GM10847 (cell line): ENCODE measurements around the gene CCL18.

Experiments
- POLR2A ChIP-seq: IDR thresholded peaks from 2 replicates; pipeline ENCODE4 v1.6.1; 2011; ENCODE audit not compliant: insufficient read length; ENCODE audit errors: extremely low read depth

Gene CCL18

DNA sequence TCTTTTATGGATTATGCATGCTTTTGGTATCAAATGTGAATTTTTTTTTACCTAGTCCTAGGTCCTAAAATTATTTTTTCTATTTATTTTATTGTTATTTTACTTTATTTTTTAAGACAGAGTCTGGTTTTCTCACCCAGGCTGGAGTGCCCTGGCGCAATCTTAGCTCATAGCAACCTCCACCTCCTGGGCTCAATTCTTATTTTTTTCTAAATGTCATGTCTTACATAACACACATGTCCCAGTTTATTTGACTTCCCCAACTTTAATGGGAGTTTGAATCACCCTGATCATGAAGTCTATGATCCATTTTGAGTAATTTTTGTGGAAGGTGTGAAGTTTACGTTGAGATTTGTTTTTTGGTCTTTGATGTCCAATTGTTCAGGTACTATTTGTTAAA lies 3.3 kb upstream of the CCL18 start:
- no peak for TF ChIP-seq POLR2A

- no peak for TF ChIP-seq POLR2A
Observed at GRCh38 chr17:36066365-36066985, 2.4 kb downstream of the CCL18 start.

- no peak for TF ChIP-seq POLR2A
Observed at GRCh38 chr17:36068524-36068923, 4.5 kb downstream of the CCL18 start.

DNA sequence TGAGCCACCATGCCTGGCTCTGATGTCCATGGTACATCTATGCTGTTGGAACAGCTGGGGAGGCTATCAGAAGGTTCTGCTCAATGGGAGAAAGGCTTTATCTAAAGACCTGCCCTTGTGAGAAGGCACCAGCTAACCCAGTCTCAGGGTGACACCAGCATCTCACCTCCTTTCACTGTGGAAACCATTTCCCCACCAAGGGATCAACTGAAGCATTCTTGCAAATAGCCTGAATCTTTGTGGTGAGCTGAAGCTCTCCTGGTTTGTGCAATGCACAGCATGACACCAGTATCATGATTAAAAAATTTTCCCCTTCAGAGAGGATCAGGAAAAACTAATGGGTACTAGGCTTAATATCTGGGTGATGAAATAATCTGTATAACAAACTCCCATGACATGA lies 5.1 kb downstream of the CCL18 start:
- no peak for TF ChIP-seq POLR2A

- no peak for TF ChIP-seq POLR2A
Observed at GRCh38 chr17:36070427-36070826, 6.4 kb downstream of the CCL18 start.

GRCh38 chr17:36071751-36072150 lies 7.7 kb downstream of the CCL18 start:
- no peak for TF ChIP-seq POLR2A

DNA sequence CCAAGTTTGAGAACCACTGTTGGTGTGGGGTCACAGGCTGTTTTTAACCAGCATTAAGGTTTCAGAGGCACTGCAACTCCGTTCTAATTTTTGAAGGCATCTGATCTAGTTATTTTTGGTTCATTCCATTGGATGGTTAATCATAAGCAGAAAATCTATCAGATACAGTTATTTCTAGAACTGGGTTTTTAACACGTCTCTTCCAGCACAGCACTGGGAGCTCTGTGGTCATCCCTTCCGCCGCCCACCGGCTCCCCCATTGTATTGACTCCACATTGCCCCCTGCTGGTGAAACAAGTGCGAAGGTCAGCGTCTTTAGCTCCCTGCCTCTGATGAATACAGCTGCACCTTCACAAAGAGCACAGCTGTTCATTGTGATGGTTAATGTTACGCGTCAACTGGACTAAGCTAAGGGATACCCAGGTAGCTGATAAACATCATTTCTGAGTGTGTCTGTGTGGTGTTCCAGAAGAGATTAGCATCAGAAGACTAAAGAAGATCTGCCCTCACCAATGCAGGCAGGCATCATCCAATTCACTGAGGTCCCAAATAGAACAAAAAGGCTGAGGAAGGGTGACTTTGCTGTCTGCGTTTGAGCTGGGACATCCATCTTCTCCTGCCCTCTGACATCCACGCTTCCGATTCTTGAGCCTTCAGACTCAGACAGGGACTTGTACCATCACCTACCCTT lies 8.5 kb downstream of the CCL18 start:
- TF ChIP-seq POLR2A: no peak

DNA sequence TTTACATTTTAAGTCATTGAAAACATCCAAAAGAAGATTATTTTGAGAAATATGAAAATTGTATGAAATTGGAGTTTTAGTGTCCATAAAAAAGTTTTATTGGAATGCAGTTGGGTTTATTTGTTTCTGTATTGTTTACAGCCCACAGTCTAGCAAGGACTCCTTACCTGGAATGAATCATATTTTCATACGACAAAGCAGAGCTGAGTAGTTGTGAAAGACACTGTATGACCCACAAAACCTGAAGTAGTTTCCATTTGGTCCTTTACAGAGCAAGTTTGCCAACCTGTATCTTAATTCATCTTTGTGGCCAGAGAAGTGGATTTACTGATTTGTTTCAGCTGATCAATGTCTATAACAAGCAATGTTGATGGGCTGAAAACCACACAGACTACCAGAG lies 10.3 kb downstream of the CCL18 start:
- TF ChIP-seq POLR2A: no peak

DNA sequence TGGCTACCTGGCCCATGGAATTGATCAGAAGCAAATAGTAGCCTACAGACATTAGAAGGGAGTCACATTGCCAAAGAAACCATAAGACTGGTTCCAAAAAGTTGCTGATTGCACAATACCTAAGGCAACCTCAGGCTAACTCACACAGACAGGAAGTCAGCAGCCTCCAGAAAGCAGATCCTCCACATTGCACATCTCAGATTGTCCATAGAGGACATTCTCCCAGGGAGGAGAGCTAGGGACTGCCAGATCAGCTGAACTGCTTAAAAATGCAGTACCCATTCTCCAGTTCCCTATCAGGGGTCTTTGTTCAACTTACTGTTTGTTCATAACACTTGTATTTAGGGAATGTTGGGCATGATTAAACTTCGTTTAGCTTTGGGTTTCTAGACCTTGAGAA lies 21.7 kb downstream of the CCL18 start:
- no peak for TF ChIP-seq POLR2A

DNA sequence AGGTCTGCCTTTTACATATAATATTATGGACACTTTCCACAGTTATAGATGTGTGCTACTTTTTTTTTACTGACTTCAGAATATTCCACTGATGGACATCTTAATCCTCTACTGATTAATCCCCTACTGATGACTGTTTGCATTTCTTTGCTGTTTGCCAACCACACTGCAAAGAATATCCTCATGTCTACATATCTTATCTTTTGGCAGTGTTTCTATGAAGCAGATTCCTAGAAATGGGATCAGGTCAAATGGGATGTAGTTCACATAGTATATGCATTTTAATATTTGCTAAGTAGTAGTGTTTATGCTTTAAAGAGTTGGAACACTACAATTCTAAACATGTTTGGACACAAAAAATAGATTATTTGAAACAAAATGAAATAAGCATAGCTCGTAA lies 22.7 kb downstream of the CCL18 start:
- TF ChIP-seq POLR2A: no peak

- peak; percentile 67 for TF ChIP-seq POLR2A
Observed at GRCh38 chr17:36088670-36089338, 24.7 kb downstream of the CCL18 start.

DNA sequence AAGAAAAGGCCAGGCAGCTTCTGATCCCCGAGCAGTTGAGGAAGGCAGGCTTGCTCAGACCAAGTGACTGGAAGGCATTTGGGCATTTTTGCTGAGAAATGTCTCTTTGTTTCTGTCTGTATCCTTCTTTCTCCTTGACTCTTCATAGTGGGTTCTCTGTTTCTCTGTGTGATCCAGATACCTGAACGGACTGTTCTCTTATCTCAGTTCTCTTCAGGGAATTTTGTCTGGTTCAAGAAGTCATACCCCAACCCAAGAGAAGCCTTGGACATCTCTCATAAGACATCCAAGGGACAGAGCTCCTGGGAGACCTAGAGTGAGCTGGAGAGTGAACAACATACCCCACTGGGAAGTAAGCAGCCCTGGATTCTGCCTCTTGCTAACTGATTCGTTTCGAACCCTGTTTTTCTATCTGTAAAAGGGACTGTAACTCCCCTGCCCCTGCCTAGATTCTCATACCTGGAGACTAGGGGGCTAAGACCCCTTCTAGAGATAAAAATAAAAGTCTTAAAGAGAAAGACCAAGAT lies 25.3 kb downstream of the CCL18 start:
- no peak for TF ChIP-seq POLR2A

- peak; percentile 93 for TF ChIP-seq POLR2A
Observed at GRCh38 chr17:36089888-36090836, 26.1 kb downstream of the CCL18 start, which contains the start of gene CCL3. CCL3 (minus strand) TSS chr17:36090143; CDS start chr17:36090058, 85 bp downstream.

GRCh38 chr17:36092230-36092629 lies 28.2 kb downstream of the CCL18 start:
- no peak for TF ChIP-seq POLR2A

DNA sequence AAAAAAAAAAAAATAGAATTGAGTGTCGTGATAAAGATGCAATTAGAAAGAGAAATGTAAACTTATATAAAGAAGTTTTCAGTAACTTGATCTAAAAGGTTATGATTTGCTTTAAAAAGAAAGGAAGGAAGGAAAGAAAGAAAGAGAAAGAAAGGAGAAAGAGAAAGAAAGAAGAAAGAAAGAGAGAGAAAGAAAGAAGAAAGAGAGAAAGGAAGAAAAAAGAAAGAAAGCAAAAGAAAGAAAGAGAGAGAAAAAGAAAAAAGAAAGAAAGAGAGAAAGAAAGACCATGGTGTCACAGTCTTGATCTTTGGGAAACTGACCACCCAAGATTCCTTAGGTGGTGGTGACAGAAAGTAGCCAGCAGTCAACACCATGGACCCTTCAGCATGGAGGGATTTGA lies 30.2 kb downstream of the CCL18 start:
- no peak for TF ChIP-seq POLR2A
